HepG2 (cell line): ENCODE data around the gene CDA. TPM values are rescaled to one million over a fixed set of nuclear protein-coding genes. Genes with fewer than 3 reads are reported as not detected.

ENCODE experiments used
- CTCF ChIP-seq: sonication (generic); formaldehyde crosslinking; IDR thresholded peaks from 2 replicates; pipeline ENCODE4 v1.5.0; 2020; ENCODE audit warnings: mild to moderate bottlenecking, missing genetic modification reagents, moderate library complexity
- E2F2 ChIP-seq: sonication (generic); formaldehyde crosslinking; IDR thresholded peaks from 2 replicates; pipeline ENCODE4 v1.4.0; 2020; ENCODE audit warnings: missing genetic modification reagents, borderline replicate concordance
- HOXA9 ChIP-seq: sonication (generic); formaldehyde crosslinking; IDR thresholded peaks from 2 replicates; pipeline ENCODE4 v1.8.1; 2022; ENCODE audit warnings: missing genetic modification reagents, mild to moderate bottlenecking, moderate library complexity, borderline replicate concordance
- KDM5A ChIP-seq: fragments of 200-600 bp; sonication (generic); IDR thresholded peaks from 2 replicates; pipeline ENCODE4 v1.7.0; 2018; ENCODE audit warnings: antibody characterized with exemption, mild to moderate bottlenecking, low read length, borderline replicate concordance
- MAF1 ChIP-seq: sonication (generic); formaldehyde crosslinking; IDR thresholded peaks from 2 replicates; pipeline ENCODE4 v1.5.0; 2020; ENCODE audit warnings: missing genetic modification reagents, borderline replicate concordance
- MLLT10 ChIP-seq: sonication (generic); formaldehyde crosslinking; IDR thresholded peaks from 2 replicates; pipeline ENCODE4 v1.4.0; 2020; ENCODE audit warnings: missing genetic modification reagents
- MXI1 ChIP-seq: IDR thresholded peaks from 3 replicates; pipeline ENCODE4 v1.6.1; 2012; ENCODE audit warnings: low read depth, low read length, inconsistent platforms, borderline replicate concordance
- REST ChIP-seq, 2 experiments: IDR thresholded peaks; 2 replicates each; pipeline ENCODE4 v1.6.1; 2011 to 2012; ENCODE audit warnings: low read length in 2 of 2, borderline replicate concordance in 1 of 2, low read depth in 1 of 2, mild to moderate bottlenecking in 1 of 2, moderate library complexity in 1 of 2
- ZFP36 ChIP-seq: fragments of 150-350 bp; IDR thresholded peaks from 2 replicates; pipeline ENCODE4 v1.6.1; 2018; ENCODE audit warnings: borderline replicate concordance, low read length, low read depth; ENCODE audit not compliant: partially characterized antibody
- ZKSCAN1 ChIP-seq: fragments of 150-350 bp; IDR thresholded peaks from 2 replicates; pipeline ENCODE4 v1.6.1; 2014; ENCODE audit warnings: low read length
- ZNF205 ChIP-seq: IDR thresholded peaks from 2 replicates; pipeline ENCODE4 v1.6.1; 2018; ENCODE audit warnings: missing biosample characterization, missing genetic modification reagents
- ZNF7 ChIP-seq: IDR thresholded peaks from 2 replicates; pipeline ENCODE4 v1.6.1; 2016; ENCODE audit warnings: missing biosample characterization, missing genetic modification reagents
- ZSCAN20 ChIP-seq: sonication (generic); formaldehyde crosslinking; IDR thresholded peaks from 2 replicates; pipeline ENCODE4 v1.4.0; 2020; ENCODE audit warnings: missing genetic modification reagents, mild to moderate bottlenecking, borderline replicate concordance
- polyA plus RNA-seq, 8 experiments: library from polyadenylated mRNA; depleted of rRNA in 3 of 8; stranded (reverse) in 7 of 8; unstranded in 1 of 8; fragments of >200 nt; fragmentation: Illumina TruSeq in 4 of 8; extraction: Trizol in 4 of 8; gene quantifications; 2 replicates each; pipeline versions ENCODE4 v1.2.1 to v1.2.3, GENCODE V29; 2011 to 2016; ENCODE audit warnings: low read depth in 4 of 8, missing spikeins in 1 of 8, mixed read lengths in 1 of 8; ENCODE audit not compliant: insufficient read depth in 1 of 8
- total RNA-seq, 5 experiments: library from RNA; depleted of rRNA; stranded (reverse); fragments of >200 nt; fragmentation: Illumina TruSeq; extraction: Trizol; gene quantifications; 2 replicates each; pipeline ENCODE4 v1.2.3, GENCODE V29; 2016; ENCODE audit warnings: low read depth in 1 of 5
- TF ChIP-seq, protein P1 (sequence below): sonication (generic); formaldehyde crosslinking; IDR thresholded peaks from 2 replicates; pipeline ENCODE4 v1.5.1; 2020; ENCODE audit warnings: missing genetic modification reagents, mild to moderate bottlenecking, borderline replicate concordance
- TF ChIP-seq, protein P2 (sequence below): sonication (generic); formaldehyde crosslinking; IDR thresholded peaks from 2 replicates; pipeline ENCODE4 v1.4.0; 2020; ENCODE audit warnings: missing genetic modification reagents; ENCODE audit errors: not compliant biosample characterization
- TF ChIP-seq, protein P3 (sequence below): sonication (generic); formaldehyde crosslinking; IDR thresholded peaks from 2 replicates; pipeline ENCODE4 v1.5.1; 2020; ENCODE audit warnings: mild to moderate bottlenecking, missing genetic modification reagents, borderline replicate concordance

CDA gene
- total and polyA plus RNA-seq, 2 of the 13 experiments (the other 11 are each of a cell fraction or from before 2014, with no cell fraction given), result 0.66 to 2.1 TPM

GRCh38 chr1:20551945-20552727 lies 36.8 kb upstream of the CDA start, which contains the start of gene FAM43B (continued):
- TF ChIP-seq CTCF (CRISPR knock-in tag), result no peak
- TF ChIP-seq, protein P1, sequence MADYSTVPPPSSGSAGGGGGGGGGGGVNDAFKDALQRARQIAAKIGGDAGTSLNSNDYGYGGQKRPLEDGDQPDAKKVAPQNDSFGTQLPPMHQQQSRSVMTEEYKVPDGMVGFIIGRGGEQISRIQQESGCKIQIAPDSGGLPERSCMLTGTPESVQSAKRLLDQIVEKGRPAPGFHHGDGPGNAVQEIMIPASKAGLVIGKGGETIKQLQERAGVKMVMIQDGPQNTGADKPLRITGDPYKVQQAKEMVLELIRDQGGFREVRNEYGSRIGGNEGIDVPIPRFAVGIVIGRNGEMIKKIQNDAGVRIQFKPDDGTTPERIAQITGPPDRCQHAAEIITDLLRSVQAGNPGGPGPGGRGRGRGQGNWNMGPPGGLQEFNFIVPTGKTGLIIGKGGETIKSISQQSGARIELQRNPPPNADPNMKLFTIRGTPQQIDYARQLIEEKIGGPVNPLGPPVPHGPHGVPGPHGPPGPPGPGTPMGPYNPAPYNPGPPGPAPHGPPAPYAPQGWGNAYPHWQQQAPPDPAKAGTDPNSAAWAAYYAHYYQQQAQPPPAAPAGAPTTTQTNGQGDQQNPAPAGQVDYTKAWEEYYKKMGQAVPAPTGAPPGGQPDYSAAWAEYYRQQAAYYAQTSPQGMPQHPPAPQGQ (CRISPR knock-in tag), result no peak
- no peak for TF ChIP-seq E2F2
- TF ChIP-seq ZFP36, result no peak
- TF ChIP-seq ZNF7 (CRISPR knock-in tag), result no peak
- TF ChIP-seq, protein P2, sequence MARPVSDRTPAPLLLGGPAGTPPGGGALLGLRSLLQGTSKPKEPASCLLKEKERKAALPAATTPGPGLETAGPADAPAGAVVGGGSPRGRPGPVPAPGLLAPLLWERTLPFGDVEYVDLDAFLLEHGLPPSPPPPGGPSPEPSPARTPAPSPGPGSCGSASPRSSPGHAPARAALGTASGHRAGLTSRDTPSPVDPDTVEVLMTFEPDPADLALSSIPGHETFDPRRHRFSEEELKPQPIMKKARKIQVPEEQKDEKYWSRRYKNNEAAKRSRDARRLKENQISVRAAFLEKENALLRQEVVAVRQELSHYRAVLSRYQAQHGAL (CRISPR knock-in tag), result no peak
- TF ChIP-seq MXI1, result peak; percentile 22; the same call in 1 of the 3 replicates
- peak; percentile 63; the same call in 1 of the 2 replicates for TF ChIP-seq MAF1
- TF ChIP-seq ZKSCAN1, result no peak
- TF ChIP-seq REST (IDR thresholded peaks at IDR 0.05; ENCODE audit: borderline replicate concordance in 1 of 2, low read depth in 1 of 2, low read length in 2 of 2), result peak in 1 of 2 experiments; percentile 78; a peak in 2 of 4 replicates
- TF ChIP-seq, protein P3, sequence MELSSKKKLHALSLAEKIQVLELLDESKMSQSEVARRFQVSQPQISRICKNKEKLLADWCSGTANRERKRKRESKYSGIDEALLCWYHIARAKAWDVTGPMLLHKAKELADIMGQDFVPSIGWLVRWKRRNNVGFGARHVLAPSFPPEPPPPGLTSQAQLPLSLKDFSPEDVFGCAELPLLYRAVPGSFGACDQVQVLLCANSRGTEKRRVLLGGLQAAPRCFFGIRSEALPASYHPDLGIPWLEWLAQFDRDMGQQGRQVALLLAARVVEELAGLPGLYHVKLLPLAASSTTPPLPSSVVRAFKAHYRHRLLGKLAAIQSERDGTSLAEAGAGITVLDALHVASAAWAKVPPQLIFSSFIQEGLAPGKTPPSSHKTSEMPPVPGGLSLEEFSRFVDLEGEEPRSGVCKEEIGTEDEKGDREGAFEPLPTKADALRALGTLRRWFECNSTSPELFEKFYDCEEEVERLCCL, result no peak
- no peak for TF ChIP-seq ZNF205
- TF ChIP-seq HOXA9 (CRISPR knock-in tag), result no peak
- TF ChIP-seq KDM5A, result no peak
- TF ChIP-seq MLLT10 (CRISPR knock-in tag), result no peak
- TF ChIP-seq ZSCAN20 (CRISPR knock-in tag), result no peak; the same call in 1 of the 2 replicates
